IMR-90 (cell line): ENCODE measurements around the gene SLC8A1. TPM values are rescaled to one million over a fixed set of nuclear protein-coding genes. Genes with fewer than 3 reads are reported as not detected.

Experiments used
- ATAC-seq: fragments of 200-7000 bp; cut with Tn5 transposase; 2 replicates; pipeline ENCODE4 v1.9.1; 2020; ENCODE audit warnings: low read depth, mild to moderate bottlenecking, moderate library complexity
- BruUV-seq: library from RNA; stranded (reverse); fragments of 400-500 nt; replicated peaks from 2 replicates; lab custom pipeline; 2021; lab: Mats Ljungman, UMichigan
- CTCF ChIA-PET: fragments of 300-600 bp; formaldehyde crosslinking; extraction: SDS; loops from one replicate; lab custom pipeline; 2021; ENCODE audit warnings: antibody characterized with exemption; lab: Yijun Ruan, JAX
- POLR2A ChIA-PET: fragments of 300-600 bp; sonication (Branson Sonifier 250); formaldehyde crosslinking; loops from one replicate; lab custom pipeline; 2022; ENCODE audit warnings: antibody characterized with exemption; ENCODE audit not compliant: unreplicated experiment; lab: Charles Lee
- DNase-seq: peaks from one replicate; pipeline ENCODE4 v3.0.0; 2013
- H2AFZ ChIP-seq: replicated peaks from 2 replicates; pipeline ENCODE3; 2013; ENCODE audit warnings: low read length, mild to moderate bottlenecking; ENCODE audit not compliant: poor library complexity
- H2AK5ac ChIP-seq: 2 replicates; pipeline ENCODE4 v1.6.1; 2013; ENCODE audit warnings: low read depth, low read length, inconsistent platforms
- H2AK9ac ChIP-seq: replicated peaks from 2 replicates; pipeline ENCODE3; 2013; ENCODE audit warnings: mild to moderate bottlenecking, low read depth, low read length, moderate library complexity; ENCODE audit not compliant: poor library complexity
- H2BK120ac ChIP-seq: 2 replicates; pipeline ENCODE4 v1.6.1; 2013; ENCODE audit warnings: low read depth, low read length, inconsistent platforms
- H2BK15ac ChIP-seq: 3 replicates; pipeline ENCODE4 v1.6.1; 2013; ENCODE audit warnings: low read depth, low read length, inconsistent platforms
- H2BK20ac ChIP-seq: 2 replicates; pipeline ENCODE4 v1.6.1; 2013; ENCODE audit warnings: low read depth, mild to moderate bottlenecking, inconsistent platforms, low read length, moderate library complexity
- H2BK5ac ChIP-seq: 2 replicates; pipeline ENCODE4 v1.6.1; 2013; ENCODE audit warnings: mild to moderate bottlenecking, low read depth, low read length, inconsistent platforms; ENCODE audit not compliant: poor library complexity, severe bottlenecking
- H3K14ac ChIP-seq: replicated peaks from 2 replicates; pipeline ENCODE4 v1.6.1; 2013; ENCODE audit warnings: low read depth, low read length, inconsistent platforms
- H3K18ac ChIP-seq: 2 replicates; pipeline ENCODE4 v1.6.1; 2013; ENCODE audit warnings: low read depth, low read length, control low read depth
- H3K23ac ChIP-seq: 2 replicates; pipeline ENCODE4 v1.6.1; 2013; ENCODE audit warnings: low read depth, low read length, inconsistent platforms
- H3K27ac ChIP-seq: 2 replicates; pipeline ENCODE4 v1.5.1; 2013; ENCODE audit warnings: mild to moderate bottlenecking, control low read depth, low read length; ENCODE audit not compliant: insufficient read depth
- H3K27me3 ChIP-seq: 2 replicates; pipeline ENCODE4 v1.6.1; 2013; ENCODE audit warnings: low read length; ENCODE audit not compliant: control insufficient read depth, insufficient read depth
- H3K36me3 ChIP-seq: 2 replicates; pipeline ENCODE4 v1.6.1; 2013; ENCODE audit warnings: low read length, mixed read lengths; ENCODE audit not compliant: control insufficient read depth, insufficient read depth
- H3K4ac ChIP-seq: 2 replicates; pipeline ENCODE4 v1.6.1; 2013; ENCODE audit warnings: low read depth, low read length, inconsistent platforms
- H3K4me1 ChIP-seq: 2 replicates; pipeline ENCODE4 v1.6.1; 2013; ENCODE audit warnings: low read length, mixed read lengths; ENCODE audit not compliant: control insufficient read depth, insufficient read depth
- H3K4me2 ChIP-seq: 2 replicates; pipeline ENCODE4 v1.6.1; 2013; ENCODE audit warnings: low read depth, mild to moderate bottlenecking, control low read depth, low read length, moderate library complexity
- H3K4me3 ChIP-seq: 2 replicates; pipeline ENCODE4 v1.5.1; 2013; ENCODE audit warnings: low read depth, mild to moderate bottlenecking, control low read depth, low read length, moderate library complexity; ENCODE audit not compliant: insufficient read depth
- H3K56ac ChIP-seq: 2 replicates; pipeline ENCODE4 v1.6.1; 2013; ENCODE audit warnings: low read length, inconsistent platforms; ENCODE audit not compliant: insufficient read depth; ENCODE audit errors: extremely low read depth
- H3K79me1 ChIP-seq, 2 experiments: 2 replicates each; pipeline ENCODE4 v1.6.1; 2013; ENCODE audit warnings: low read length in 2 of 2, inconsistent platforms in 1 of 2, low read depth in 1 of 2
- H3K9ac ChIP-seq: 2 replicates; pipeline ENCODE4 v1.6.1; 2013; ENCODE audit warnings: low read depth, low read length, control low read depth
- H3K9me1 ChIP-seq: 2 replicates; pipeline ENCODE4 v1.6.1; 2013; ENCODE audit warnings: low read length, inconsistent platforms; ENCODE audit not compliant: insufficient read depth
- H3K9me3 ChIP-seq: 2 replicates; pipeline ENCODE4 v1.6.1; 2013; ENCODE audit warnings: low read length; ENCODE audit not compliant: control insufficient read depth, insufficient read depth
- H4K20me1 ChIP-seq: 2 replicates; pipeline ENCODE4 v1.6.1; 2013; ENCODE audit warnings: low read length, inconsistent platforms; ENCODE audit not compliant: insufficient read depth
- H4K5ac ChIP-seq: 2 replicates; pipeline ENCODE4 v1.6.1; 2013; ENCODE audit warnings: mild to moderate bottlenecking, low read depth, low read length, control low read depth
- H4K8ac ChIP-seq, 2 experiments: 2 replicates each; pipeline ENCODE4 v1.6.1; 2013; ENCODE audit warnings: low read depth in 2 of 2, low read length in 2 of 2, control low read depth in 1 of 2, inconsistent platforms in 1 of 2
- H4K91ac ChIP-seq: 2 replicates; pipeline ENCODE4 v1.6.1; 2013; ENCODE audit warnings: low read depth, low read length, inconsistent platforms; ENCODE audit not compliant: insufficient read depth
- BHLHE40 ChIP-seq: fragments of 150-350 bp; IDR thresholded peaks from 2 replicates; pipeline ENCODE4 v1.6.1; 2016; ENCODE audit warnings: mild to moderate bottlenecking, low read depth, low read length
- CEBPB ChIP-seq: IDR thresholded peaks from 2 replicates; pipeline ENCODE4 v1.6.1; 2012; ENCODE audit warnings: low read depth, low read length, improper control_type of control experiment
- CHD1 ChIP-seq: IDR thresholded peaks from 2 replicates; pipeline ENCODE4 v1.6.1; 2012; ENCODE audit warnings: low read depth, low read length, improper control_type of control experiment
- FOS ChIP-seq: fragments of 150-350 bp; IDR thresholded peaks from 2 replicates; pipeline ENCODE4 v1.6.1; 2016; ENCODE audit warnings: low read depth, low read length
- MAFK ChIP-seq: IDR thresholded peaks from 2 replicates; pipeline ENCODE4 v1.6.1; 2012; ENCODE audit warnings: low read depth, low read length, improper control_type of control experiment
- MAZ ChIP-seq: IDR thresholded peaks from 2 replicates; pipeline ENCODE4 v1.6.1; 2012; ENCODE audit warnings: low read depth, mild to moderate bottlenecking, low read length, improper control_type of control experiment, moderate library complexity, borderline replicate concordance
- MXI1 ChIP-seq: IDR thresholded peaks from 2 replicates; pipeline ENCODE4 v1.6.1; 2012; ENCODE audit warnings: low read depth, mild to moderate bottlenecking, low read length, moderate library complexity, borderline replicate concordance
- NFE2L2 ChIP-seq: fragments of 150-350 bp; IDR thresholded peaks from 2 replicates; pipeline ENCODE4 v1.6.1; 2016; ENCODE audit warnings: low read depth, mild to moderate bottlenecking, low read length
- RAD21 ChIP-seq: IDR thresholded peaks from 2 replicates; pipeline ENCODE4 v1.6.1; 2012; ENCODE audit warnings: low read length, improper control_type of control experiment
- RCOR1 ChIP-seq: IDR thresholded peaks from 2 replicates; pipeline ENCODE4 v1.6.1; 2012; ENCODE audit warnings: mild to moderate bottlenecking, low read length, improper control_type of control experiment; ENCODE audit not compliant: insufficient replicate concordance
- RFX5 ChIP-seq: IDR thresholded peaks from 2 replicates; pipeline ENCODE4 v1.8.0; 2012; ENCODE audit warnings: low read depth, mild to moderate bottlenecking, low read length, moderate library complexity
- SMC3 ChIP-seq: fragments of 150-350 bp; IDR thresholded peaks from 2 replicates; pipeline ENCODE4 v1.6.1; 2016; ENCODE audit warnings: low read depth, mild to moderate bottlenecking, antibody characterized with exemption, low read length, moderate library complexity
- WGBS, 2 experiments: methylation state at CpG; one replicate each; pipeline versions ENCODE4 v1.1.5 to v1.1.7; 2013; ENCODE audit warnings: missing lambda C conversion rate in 2 of 2; ENCODE audit not compliant: insufficient read length in 1 of 2; ENCODE audit errors: extremely low coverage in 2 of 2; 5-methylcytosine and 5-hydroxymethylcytosine counted together
- dilution Hi-C: fragments of 300-500 bp; cut with HindIII; formaldehyde crosslinking; loops from one replicate; pipeline ENCODE4 v1.14.3; 2018; ENCODE audit warnings: low sequenced_read_pairs; ENCODE audit not compliant: unreplicated experiment
- in situ Hi-C: fragments of 300-500 bp; cut with MboI; formaldehyde crosslinking; loops from 3 replicates; pipeline ENCODE4 v1.14.3; 2019; ENCODE audit warnings: low sequenced_read_pairs, inconsistent platforms, mixed read lengths
- intact Hi-C: fragments of 100-400 bp; cut with micrococcal nuclease; formaldehyde crosslinking; loops from 2 replicates; pipeline ENCODE4 v1.10.0; 2022
- polyA plus RNA-seq, 3 experiments: library from polyadenylated mRNA; depleted of rRNA; stranded (reverse); fragments of >200 nt; gene quantifications; 2 replicates each; pipeline ENCODE4 v1.2.3, GENCODE V29; 2012; ENCODE audit warnings: low replicate concordance in 1 of 3
- total RNA-seq: library from RNA; depleted of rRNA; stranded (reverse); fragments of >200 nt; gene quantifications from 2 replicates; pipeline ENCODE4 v1.2.3, GENCODE V29; 2012
- TF ChIP-seq, protein P1 (sequence below): fragments of 150-350 bp; IDR thresholded peaks from 2 replicates; pipeline ENCODE4 v1.6.1; 2017; ENCODE audit warnings: mild to moderate bottlenecking, antibody characterized with exemption, low read length, low read depth
- TF ChIP-seq, protein P2 (sequence below): fragments of 150-350 bp; IDR thresholded peaks from 2 replicates; pipeline ENCODE4 v1.6.1; 2016; ENCODE audit warnings: low read depth, mild to moderate bottlenecking, low read length, moderate library complexity, borderline replicate concordance
- TF ChIP-seq, protein P3 (sequence below): conservative IDR thresholded peaks from 2 replicates; pipeline ENCODE4 v1.5.1; 2012; ENCODE audit warnings: mild to moderate bottlenecking, low read depth, low read length, improper control_type of control experiment

Gene SLC8A1
- total and polyA plus RNA-seq, 2 of the 4 experiments (the other 2 are of a cell fraction): 7.7 to 57.0 TPM

DNA sequence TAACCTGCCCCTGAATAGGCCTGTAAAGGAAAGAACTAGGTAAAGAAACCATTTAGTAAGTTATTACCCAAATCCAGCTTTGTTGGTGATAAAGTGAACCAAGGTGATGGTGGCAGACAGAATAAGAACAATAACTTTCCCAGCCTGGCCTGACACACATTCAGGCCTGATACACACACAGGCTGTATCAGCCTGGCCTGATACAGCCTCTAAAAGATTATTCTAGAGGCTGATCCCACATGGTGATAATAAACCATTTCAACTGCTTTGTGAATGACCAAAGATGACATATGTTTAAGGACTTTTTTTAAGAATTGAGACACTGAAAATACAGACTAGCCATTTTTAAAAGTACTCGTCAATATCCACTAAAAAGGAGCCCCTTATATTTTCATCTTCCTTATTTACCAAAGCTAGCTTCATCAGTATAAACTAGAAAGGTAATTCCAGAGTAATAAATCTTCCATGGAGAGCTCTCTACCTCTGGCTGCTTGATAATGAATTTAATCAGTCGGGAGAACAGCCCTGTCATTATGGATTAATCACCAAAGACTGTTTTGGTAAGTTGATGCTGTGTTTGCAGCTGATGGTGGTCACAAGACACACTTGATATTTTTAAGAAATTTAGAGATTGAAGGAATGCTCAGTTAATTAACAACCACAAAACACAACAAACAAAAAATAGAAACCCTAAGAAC is 77.2 kb downstream of the SLC8A1 start:
- dilution Hi-C loops: no loop called here
- Histone ChIP-seq H3K18ac (no peak overlapping the region; the same call in 1 of the 2 replicates), H3K9me1 (no peaks in the 10 kb centered on the region; the same call in 1 of the 2 replicates), H3K4me2 (no peak overlapping the region), H2BK120ac (no peak overlapping the region; the same call in 1 of the 2 replicates), H3K79me1 (peaks cover 30 to 34% of the 10 kb centered on the region in 2 experiments), H2BK15ac (no peak overlapping the region), H3K14ac (no peak overlapping the region), H3K4ac (no peak overlapping the region), H3K9me3 (no peaks in the 10 kb centered on the region), H3K36me3 (no peaks in the 10 kb centered on the region; the same call in 1 of the 2 replicates), H2BK5ac (no peak overlapping the region), H3K27ac (no peak overlapping the region), H3K27me3 (no peaks in the 10 kb centered on the region), H3K4me3 (no peak overlapping the region), H2AK9ac (no peak overlapping the region), H4K5ac (no peak overlapping the region), H3K56ac (no peak overlapping the region), H4K91ac (no peak overlapping the region), H2AFZ (no peak overlapping the region), H3K9ac (no peak overlapping the region), H3K23ac (peak overlapping the region; percentile 31; the same call in 1 of the 2 replicates), H4K8ac (no peak overlapping the region), H2BK20ac (no peak overlapping the region), H2AK5ac (no peak overlapping the region), H3K4me1 (peaks cover 13% of the 10 kb centered on the region), H4K20me1 (no peaks in the 10 kb centered on the region)
- ChIA-PET POLR2A (no interaction called here), CTCF (no interaction called here)
- WGBS, 2 experiments: no CpG with 5 or more reads among the region's 2 CpGs
- in situ Hi-C loops: no loop called here
- no peak for ATAC-seq
- intact Hi-C loops: loop anchor here (5.0 kb wide), 5 partner anchors 58 to 272 kb away; no protein-coding TSS in a partner anchor
- no peak for DNase-seq
- BruUV-seq: no TSS peak
- no peak for TF ChIP-seq RFX5
- no peak for TF ChIP-seq MAZ
- no peak for TF ChIP-seq MXI1
- TF ChIP-seq, protein P1, sequence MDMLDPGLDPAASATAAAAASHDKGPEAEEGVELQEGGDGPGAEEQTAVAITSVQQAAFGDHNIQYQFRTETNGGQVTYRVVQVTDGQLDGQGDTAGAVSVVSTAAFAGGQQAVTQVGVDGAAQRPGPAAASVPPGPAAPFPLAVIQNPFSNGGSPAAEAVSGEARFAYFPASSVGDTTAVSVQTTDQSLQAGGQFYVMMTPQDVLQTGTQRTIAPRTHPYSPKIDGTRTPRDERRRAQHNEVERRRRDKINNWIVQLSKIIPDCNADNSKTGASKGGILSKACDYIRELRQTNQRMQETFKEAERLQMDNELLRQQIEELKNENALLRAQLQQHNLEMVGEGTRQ: no peak
- TF ChIP-seq RAD21: no peak
- TF ChIP-seq FOS: no peak
- TF ChIP-seq CEBPB: no peak
- TF ChIP-seq BHLHE40: no peak
- TF ChIP-seq RCOR1: no peak
- no peak for TF ChIP-seq SMC3
- TF ChIP-seq MAFK: no peak
- TF ChIP-seq CHD1: no peak
- TF ChIP-seq, protein P2, sequence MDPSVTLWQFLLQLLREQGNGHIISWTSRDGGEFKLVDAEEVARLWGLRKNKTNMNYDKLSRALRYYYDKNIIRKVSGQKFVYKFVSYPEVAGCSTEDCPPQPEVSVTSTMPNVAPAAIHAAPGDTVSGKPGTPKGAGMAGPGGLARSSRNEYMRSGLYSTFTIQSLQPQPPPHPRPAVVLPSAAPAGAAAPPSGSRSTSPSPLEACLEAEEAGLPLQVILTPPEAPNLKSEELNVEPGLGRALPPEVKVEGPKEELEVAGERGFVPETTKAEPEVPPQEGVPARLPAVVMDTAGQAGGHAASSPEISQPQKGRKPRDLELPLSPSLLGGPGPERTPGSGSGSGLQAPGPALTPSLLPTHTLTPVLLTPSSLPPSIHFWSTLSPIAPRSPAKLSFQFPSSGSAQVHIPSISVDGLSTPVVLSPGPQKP: no peak
- TF ChIP-seq NFE2L2: no peak
- TF ChIP-seq, protein P3, sequence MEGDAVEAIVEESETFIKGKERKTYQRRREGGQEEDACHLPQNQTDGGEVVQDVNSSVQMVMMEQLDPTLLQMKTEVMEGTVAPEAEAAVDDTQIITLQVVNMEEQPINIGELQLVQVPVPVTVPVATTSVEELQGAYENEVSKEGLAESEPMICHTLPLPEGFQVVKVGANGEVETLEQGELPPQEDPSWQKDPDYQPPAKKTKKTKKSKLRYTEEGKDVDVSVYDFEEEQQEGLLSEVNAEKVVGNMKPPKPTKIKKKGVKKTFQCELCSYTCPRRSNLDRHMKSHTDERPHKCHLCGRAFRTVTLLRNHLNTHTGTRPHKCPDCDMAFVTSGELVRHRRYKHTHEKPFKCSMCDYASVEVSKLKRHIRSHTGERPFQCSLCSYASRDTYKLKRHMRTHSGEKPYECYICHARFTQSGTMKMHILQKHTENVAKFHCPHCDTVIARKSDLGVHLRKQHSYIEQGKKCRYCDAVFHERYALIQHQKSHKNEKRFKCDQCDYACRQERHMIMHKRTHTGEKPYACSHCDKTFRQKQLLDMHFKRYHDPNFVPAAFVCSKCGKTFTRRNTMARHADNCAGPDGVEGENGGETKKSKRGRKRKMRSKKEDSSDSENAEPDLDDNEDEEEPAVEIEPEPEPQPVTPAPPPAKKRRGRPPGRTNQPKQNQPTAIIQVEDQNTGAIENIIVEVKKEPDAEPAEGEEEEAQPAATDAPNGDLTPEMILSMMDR: no peak
